Kidney (tissue), 14 donors: ENCODE data around the gene CNOT6. TPM values are rescaled to one million over a fixed set of nuclear protein-coding genes. Genes with fewer than 3 reads are reported as not detected.

Experiments used
- DNase-seq, 5 donors: peaks; one replicate each; pipeline ENCODE4 v3.0.0-alpha.2; 2013 to 2020
- FAIRE-seq: peaks from 2 replicates; lab custom pipeline; 2012; peaks lifted over from hg19 to GRCh38; lab: Jason Lieb, UNC
- H3K27ac ChIP-seq, 2 donors: one replicate each; pipeline ENCODE4 v1.7.0; 2013; ENCODE audit warnings: low read depth in 2 of 2, low read length in 2 of 2, inconsistent platforms in 1 of 2
- H3K27me3 ChIP-seq: one replicate; pipeline ENCODE4 v1.7.1; 2013; ENCODE audit warnings: low read length, inconsistent platforms; ENCODE audit not compliant: control insufficient read depth, insufficient read depth
- H3K36me3 ChIP-seq, 3 donors: one replicate each; pipeline versions ENCODE4 v1.7.0 to v1.7.1; 2013; ENCODE audit warnings: low read length in 3 of 3, control low read depth in 1 of 3, inconsistent platforms in 1 of 3; ENCODE audit not compliant: insufficient read depth in 3 of 3, control insufficient read depth in 2 of 3
- H3K4me1 ChIP-seq, 3 donors: one replicate each; pipeline versions ENCODE4 v1.7.0 to v1.7.1; 2013; ENCODE audit warnings: low read length in 3 of 3, inconsistent platforms in 1 of 3, low read depth in 1 of 3; ENCODE audit not compliant: control insufficient read depth in 2 of 3, insufficient read depth in 2 of 3
- H3K4me3 ChIP-seq, 3 donors: one replicate each; pipeline versions ENCODE4 v1.7.0 to v1.8.1; 2013; ENCODE audit warnings: low read length in 3 of 3, control low read depth in 1 of 3, inconsistent platforms in 1 of 3
- H3K9ac ChIP-seq, 3 donors: one replicate each; pipeline versions ENCODE4 v1.7.0 to v1.7.1; 2013; ENCODE audit warnings: low read length in 3 of 3, control low read depth in 1 of 3, inconsistent platforms in 1 of 3
- H3K9me3 ChIP-seq, 3 donors: one replicate each; pipeline versions ENCODE4 v1.7.0 to v1.7.1; 2013; ENCODE audit warnings: low read length in 3 of 3, control low read depth in 1 of 3, inconsistent platforms in 1 of 3; ENCODE audit not compliant: control insufficient read depth in 2 of 3, insufficient read depth in 1 of 3
- intact Hi-C: fragments of 100-400 bp; cut with DNase I; formaldehyde crosslinking; loops from one replicate; pipeline ENCODE4 v1.11.1; 2022
- polyA plus RNA-seq: library from polyadenylated mRNA; stranded (reverse); fragments of 350-450 nt; fragmentation: Illumina TruSeq; extraction: RNeasy Lipid Tissue Mini Kit (QIAGEN cat#74804); gene quantifications from one replicate; pipeline ENCODE4 v1.2.3, GENCODE V29; 2014; ENCODE audit warnings: low read depth, low replicate concordance; ENCODE audit not compliant: insufficient read depth
- total RNA-seq: library from RNA; stranded (reverse); fragmentation: NEBNext Ultra II Directional; extraction: Animal tissue kit (Norgen Biotek cat#: 25700); gene quantifications from one replicate; pipeline ENCODE4 v1.2.1, GENCODE V29; 2021
- TF ChIP-seq, protein P1 (sequence below): IDR thresholded peaks from 3 replicates; pipeline ENCODE4 v1.5.1; 2012; ENCODE audit warnings: mild to moderate bottlenecking, moderate library complexity, borderline replicate concordance; ENCODE audit not compliant: insufficient read depth; ENCODE audit errors: extremely low read depth
- donor health status: control.
- donor health status: control.
- donor health status: control.
- donor health status: control.
- donor health status: control.
- donor health status: DM: yes; HTN: yes; CAD: no.
- donor health status: Normal renal cell carcinoma (clear cell type).

CNOT6 gene
- total and polyA plus RNA-seq, 2 donors from 2014 or later = 5.9 to 25.7 TPM

DNA sequence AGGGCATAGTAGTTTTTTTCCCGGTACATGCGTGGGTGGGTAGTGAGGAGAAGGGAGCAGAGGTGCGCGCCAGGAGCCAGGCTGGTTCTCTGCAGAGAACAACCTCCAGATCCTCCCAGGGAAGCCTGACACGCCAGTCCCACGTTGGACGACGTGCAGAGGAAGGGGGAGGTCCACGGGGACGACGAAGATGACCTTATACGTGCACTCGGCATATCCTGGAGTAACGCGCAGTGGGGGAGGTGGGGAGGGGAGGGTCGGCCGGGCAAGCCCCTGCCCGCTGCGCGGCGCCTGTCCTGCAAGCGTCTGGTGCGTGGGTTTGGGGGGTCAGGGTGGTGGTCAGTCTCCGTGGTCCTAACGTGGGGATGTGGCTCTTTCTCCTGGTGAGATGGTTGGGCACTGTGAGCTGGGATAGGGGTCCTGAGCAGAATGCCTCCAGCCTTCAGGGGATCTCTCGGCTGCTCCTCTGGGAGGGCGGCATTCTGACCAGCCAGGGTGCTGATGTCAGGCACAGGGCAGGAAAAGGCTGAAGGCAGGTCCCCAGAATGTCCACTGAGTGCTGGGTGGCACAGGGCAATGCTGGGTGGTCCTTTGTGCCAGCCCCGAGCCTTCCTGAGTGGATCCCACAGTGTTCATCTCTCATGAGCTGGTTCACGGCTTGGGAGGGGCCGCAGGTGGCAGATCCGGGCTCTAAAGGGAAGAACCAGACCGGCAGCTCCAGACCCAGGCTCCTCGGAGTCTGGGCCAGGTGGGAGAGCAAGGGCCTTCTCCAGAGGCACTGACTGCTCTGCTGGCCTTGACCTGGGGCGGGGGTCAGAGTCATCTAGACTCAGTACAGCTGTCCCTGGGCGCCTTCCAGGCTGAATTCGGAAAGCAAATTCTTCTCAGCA, 107.7 kb downstream of the CNOT6 start:
- intact Hi-C loops = no loop called here
- H3K9ac ChIP-seq = no peak overlapping the region
- H3K9me3 ChIP-seq = no peaks in the 10 kb centered on the region
- DNase-seq (peak in 2 of 5 donors; percentile 46 to 72), FAIRE-seq (no peak)
- H3K27me3 ChIP-seq = no peaks in the 10 kb centered on the region
- TF ChIP-seq, protein P1, sequence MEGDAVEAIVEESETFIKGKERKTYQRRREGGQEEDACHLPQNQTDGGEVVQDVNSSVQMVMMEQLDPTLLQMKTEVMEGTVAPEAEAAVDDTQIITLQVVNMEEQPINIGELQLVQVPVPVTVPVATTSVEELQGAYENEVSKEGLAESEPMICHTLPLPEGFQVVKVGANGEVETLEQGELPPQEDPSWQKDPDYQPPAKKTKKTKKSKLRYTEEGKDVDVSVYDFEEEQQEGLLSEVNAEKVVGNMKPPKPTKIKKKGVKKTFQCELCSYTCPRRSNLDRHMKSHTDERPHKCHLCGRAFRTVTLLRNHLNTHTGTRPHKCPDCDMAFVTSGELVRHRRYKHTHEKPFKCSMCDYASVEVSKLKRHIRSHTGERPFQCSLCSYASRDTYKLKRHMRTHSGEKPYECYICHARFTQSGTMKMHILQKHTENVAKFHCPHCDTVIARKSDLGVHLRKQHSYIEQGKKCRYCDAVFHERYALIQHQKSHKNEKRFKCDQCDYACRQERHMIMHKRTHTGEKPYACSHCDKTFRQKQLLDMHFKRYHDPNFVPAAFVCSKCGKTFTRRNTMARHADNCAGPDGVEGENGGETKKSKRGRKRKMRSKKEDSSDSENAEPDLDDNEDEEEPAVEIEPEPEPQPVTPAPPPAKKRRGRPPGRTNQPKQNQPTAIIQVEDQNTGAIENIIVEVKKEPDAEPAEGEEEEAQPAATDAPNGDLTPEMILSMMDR = no peak
- H3K27ac ChIP-seq = no peak overlapping the region
- H3K4me1 ChIP-seq = no peaks in the 10 kb centered on the region
- no peak overlapping the region for H3K4me3 ChIP-seq
- H3K36me3 ChIP-seq = no peaks in the 10 kb centered on the region

- intact Hi-C loops = no loop called here
Observed at GRCh38 chr5:180602481-180603075, 108.4 kb downstream of the CNOT6 start.

DNA sequence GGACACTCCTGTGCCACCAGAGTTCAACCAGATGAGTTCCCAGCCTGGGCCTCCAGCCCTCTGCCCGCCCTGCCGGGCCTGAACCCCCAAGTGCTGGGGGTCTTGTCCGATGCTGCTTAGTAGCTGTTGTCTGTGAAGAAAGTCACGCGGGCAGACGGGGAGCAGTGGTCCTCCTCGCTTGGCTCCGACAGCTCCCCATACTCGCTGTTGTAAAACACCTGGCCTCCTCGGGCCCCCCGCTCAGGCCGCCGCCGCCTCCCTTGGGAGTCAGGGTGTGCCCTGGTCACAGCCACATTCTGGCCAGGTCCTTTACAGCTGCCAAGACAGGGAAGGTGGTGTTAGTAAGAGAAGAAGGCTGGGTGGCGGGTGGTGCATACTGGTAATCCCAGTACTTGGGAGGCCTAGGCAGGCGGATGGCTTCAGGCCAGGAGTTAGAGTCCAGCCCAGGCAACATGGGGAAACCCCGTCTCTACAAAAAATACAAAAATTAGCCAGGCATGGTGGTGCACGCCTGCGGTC, 109.0 kb downstream of the CNOT6 start:
- Histone ChIP-seq H3K4me1 (no peaks in the 10 kb centered on the region), H3K9me3 (no peaks in the 10 kb centered on the region), H3K36me3 (no peaks in the 10 kb centered on the region), H3K4me3 (no peak overlapping the region), H3K27ac (no peak overlapping the region), H3K9ac (no peak overlapping the region), H3K27me3 (no peaks in the 10 kb centered on the region)
- FAIRE-seq = no peak
- TF ChIP-seq, protein P1 = no peak
- peak in 2 of 5 donors; percentile 30 to 73 for DNase-seq
- intact Hi-C loops = no loop called here

More at GRCh38 chr5:180602481-180603075, 108.4 kb downstream of the CNOT6 start:
- TF ChIP-seq, protein P1 = no peak
- no peak overlapping the region for H3K4me3 ChIP-seq
- H3K27me3 ChIP-seq = no peaks in the 10 kb centered on the region
- H3K36me3 ChIP-seq = no peaks in the 10 kb centered on the region
- no peaks in the 10 kb centered on the region for H3K9me3 ChIP-seq
- FAIRE-seq (no peak), DNase-seq (peak in 4 of 5 donors; percentile 41 to 50 (median 47))
- H3K9ac ChIP-seq = no peak overlapping the region
- no peaks in the 10 kb centered on the region for H3K4me1 ChIP-seq
- H3K27ac ChIP-seq = no peak overlapping the region
